ENCODE data around the gene SLC9A3. TPM values are rescaled to one million over a fixed set of nuclear protein-coding genes. Genes with fewer than 3 reads are reported as not detected.
"Not testable (repeated sequence)": the region's sequence is repeated elsewhere in the genome, so short reads cannot be mapped to it uniquely, and the experiment has no call there.

Gene SLC9A3
- polyA plus RNA-seq, 3 donors = 42.2 to 47.4 (median 42.9) TPM

DNA sequence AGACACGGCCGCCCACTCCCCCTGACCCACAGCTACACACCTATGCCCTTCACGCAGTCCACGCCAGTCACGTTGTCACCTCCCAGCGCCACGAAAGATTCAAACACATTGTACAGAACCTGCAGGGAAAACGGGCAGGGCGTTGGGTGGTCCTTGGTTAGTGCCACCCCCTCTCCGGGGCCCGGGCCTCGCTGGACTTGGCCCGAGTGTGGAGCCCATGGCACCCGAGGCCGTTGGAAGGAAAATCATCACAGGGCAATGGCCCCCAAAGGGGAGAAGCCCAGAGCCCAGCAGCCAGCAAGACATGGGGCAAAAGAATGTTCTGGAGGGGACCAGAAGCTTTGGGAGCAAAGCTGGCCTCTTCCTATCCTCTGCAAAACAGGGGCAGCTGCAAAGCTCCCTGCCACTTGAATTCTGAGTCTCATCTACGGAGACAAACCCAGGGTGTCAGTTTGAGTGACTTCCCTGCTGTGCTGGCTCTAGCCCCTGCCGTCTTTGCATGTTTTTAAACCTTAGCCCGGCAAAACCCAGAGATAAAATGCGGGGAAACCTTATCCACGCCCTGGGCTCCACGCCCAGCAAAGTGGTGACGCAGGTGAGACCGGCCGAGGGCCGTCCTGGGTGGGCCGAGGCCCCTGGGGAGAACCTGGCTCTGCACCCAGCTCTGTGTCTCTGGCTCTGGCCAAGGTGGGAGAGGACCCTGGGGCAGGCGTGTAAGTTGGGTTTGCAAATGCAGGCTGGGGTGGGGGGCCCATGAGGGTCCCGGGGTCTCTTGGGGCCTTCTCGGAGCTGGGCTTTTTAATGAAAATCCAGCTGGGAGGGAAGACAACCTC, 38.9 kb downstream of the SLC9A3 start:
- DNase-seq (ENCODE audit: extremely low read depth in 1 of 11, low read depth in 9 of 11, low spot score in 4 of 11) = no peak

DNA sequence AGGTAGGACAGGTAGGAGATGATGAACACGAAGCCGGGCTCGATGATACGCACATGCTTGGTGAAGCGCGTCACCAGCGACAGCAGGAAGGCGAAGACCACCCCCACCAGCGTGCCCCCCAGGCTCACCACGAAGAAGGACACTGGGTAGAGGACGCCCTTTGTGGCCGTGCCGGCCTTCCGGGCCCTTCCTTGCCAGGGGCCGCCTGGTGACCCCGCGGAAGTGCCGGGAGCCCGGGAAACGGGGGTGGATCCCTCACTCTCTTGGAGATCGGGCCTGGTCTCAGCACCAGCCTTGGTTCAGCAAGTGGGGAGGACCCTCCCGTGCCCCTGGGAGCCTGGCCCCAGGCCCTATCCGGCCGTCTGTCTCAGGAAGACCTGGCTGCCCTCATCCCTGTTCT, 39.7 kb downstream of the SLC9A3 start:
- DNase-seq (ENCODE audit: extremely low read depth in 1 of 11, low read depth in 9 of 11, low spot score in 4 of 11) = no peak

DNA sequence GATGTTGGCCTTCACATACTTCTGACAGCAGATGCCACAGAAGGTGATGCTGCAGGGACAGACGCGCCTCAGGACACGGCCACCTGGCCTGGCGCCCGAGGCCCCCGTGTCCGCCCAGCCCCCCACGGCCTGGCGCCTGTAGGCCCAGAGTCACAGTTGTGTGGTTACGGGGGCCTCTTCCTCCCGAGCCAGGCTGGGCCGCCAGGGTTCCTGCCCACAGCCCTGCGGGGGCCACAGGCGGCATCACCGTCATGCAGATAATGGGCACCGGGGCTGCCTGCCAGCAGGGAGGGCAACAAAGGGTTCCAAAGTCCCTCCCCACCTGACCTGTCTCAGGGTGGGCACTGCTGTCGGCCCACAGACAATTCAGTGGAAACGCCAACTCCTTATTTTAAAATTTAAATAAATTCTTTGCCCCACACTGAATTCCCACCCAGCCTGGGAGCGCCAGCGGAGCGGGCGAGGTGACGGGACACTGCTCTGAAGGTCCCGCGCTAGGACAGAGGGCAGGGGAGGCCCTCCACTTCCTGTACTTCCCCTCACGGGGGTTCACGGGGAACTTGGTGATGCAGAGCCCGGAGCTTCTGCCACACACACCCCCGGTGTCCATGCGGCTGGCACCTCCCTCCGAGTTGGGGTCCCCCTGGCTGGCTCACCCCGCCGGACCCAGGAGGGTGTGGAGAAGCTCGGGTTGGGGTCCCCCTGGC, 40.7 kb downstream of the SLC9A3 start:
- no peak for DNase-seq (ENCODE audit: extremely low read depth in 1 of 11, low read depth in 9 of 11, low spot score in 4 of 11)

DNA sequence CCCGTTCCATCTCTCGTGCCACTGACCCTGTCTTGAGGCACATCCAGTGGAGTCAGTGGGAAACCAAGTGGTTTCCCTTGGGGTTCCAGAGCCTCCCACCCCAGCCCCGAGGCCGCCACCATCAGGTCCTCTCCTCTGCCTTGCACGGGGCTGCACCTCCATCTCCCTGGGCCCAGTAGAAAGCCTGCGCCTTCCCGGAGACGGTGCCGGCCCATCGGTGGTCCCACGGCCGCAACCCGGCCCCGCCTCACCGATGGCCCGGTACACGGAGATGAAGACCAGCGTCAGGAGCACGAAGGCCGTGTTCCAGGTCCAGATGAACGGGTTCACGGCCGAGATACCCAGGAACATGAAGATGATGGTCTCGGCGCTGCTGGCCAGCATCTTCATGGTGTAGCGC, 41.2 kb downstream of the SLC9A3 start:
- DNase-seq (ENCODE audit: extremely low read depth in 1 of 11, low read depth in 9 of 11, low spot score in 4 of 11) = no peak

DNA sequence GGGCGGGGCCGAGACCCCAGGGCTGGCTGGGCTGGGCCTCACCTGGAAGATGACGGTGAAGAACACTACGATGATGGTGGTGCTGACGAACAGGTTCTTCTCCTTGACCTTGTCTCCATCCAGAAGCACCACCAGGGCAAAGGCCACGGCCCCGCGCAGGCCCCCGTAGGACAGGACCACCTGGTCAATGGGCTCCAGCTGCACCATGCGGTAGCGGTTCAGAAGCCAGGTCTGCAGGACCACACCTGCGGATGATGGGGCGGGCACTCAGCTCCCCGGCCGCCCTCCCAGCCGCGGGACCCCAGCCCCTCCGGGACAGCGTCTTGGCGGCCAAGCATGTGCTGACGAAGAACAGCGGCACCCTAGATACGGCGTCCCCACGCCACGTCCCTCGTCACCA, 41.7 kb downstream of the SLC9A3 start:
- no peak for DNase-seq (ENCODE audit: extremely low read depth in 1 of 11, low read depth in 9 of 11, low spot score in 4 of 11)

DNA sequence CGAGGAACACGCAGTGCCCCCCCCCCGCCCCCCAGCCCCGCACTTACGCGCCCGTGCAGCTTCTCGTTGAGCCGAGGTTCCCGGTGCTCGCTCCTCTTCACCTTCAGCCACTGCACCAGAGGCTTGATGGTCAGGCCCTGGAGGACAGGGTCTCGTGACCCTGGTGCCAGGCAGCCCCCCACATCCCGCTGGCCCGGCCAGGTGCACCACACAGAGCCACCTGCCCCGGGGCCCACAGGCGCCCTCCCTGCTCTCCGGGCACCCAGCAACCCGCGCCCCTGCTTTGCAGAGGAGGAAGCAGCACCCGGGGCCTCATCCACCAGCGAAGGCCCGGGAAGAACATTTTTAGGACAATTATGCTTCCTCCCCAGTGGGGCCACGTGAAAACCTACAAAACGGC, 42.2 kb downstream of the SLC9A3 start:
- no peak for DNase-seq (ENCODE audit: extremely low read depth in 1 of 11, low read depth in 9 of 11, low spot score in 4 of 11)

DNA sequence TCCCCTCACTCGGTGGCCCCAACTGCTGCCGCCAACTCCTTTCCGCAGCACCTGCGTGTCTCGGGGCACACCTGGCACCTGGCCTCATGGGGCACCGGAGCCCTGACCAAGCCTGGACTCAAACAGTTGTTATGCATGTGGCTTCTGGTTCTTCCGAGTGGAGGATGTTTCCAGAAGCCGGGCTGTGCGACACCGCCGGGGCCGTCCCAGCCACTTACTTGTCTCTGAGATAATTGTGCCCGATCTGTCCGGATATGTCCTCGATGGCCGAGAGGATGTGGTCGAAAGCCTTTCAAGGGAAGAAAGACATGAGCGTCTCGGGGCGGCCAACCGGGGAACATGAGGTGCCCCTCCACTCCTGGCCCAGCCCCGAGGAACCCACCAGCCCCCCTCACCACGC, 42.9 kb downstream of the SLC9A3 start:
- DNase-seq (ENCODE audit: extremely low read depth in 1 of 11, low read depth in 9 of 11, low spot score in 4 of 11) = no peak

DNA sequence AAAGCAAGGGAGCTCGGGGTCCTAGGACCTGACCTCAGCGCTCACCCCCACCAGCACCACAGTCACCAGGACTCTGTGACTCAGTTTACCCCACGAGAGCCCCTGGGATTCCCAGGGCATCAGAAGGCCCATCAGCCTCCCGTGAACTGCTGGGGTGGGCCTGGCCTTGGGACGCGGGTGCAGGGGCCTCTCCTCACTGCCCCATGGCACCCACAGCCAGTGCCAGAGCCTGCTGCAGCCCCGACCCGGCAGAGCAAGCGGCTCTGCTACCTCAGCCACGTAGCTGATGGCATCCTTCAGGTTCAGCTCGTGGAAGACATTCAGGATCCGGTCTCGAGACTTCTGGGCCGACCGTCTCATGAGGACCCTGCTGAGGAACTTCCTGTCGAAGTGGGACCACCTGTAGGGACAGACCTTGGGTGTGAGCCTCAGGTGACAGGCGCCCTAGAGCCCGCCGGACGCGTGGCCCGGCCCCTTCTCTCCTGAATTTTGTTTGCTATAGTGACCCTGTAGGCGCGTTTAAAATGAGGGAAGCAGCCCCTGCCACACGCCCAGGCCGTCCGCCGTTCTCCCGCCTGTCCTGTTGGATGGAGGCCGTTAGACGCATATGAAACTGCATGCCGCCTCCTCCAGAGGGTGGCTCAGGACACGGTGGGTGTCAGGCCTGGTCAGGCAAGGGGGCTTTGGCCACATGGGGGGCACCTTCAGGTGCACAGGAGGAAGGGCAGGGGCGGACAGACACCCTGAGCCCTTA, 44.5 kb downstream of the SLC9A3 start:
- no peak for DNase-seq (ENCODE audit: extremely low read depth in 1 of 11, low read depth in 9 of 11, low spot score in 4 of 11)

DNA sequence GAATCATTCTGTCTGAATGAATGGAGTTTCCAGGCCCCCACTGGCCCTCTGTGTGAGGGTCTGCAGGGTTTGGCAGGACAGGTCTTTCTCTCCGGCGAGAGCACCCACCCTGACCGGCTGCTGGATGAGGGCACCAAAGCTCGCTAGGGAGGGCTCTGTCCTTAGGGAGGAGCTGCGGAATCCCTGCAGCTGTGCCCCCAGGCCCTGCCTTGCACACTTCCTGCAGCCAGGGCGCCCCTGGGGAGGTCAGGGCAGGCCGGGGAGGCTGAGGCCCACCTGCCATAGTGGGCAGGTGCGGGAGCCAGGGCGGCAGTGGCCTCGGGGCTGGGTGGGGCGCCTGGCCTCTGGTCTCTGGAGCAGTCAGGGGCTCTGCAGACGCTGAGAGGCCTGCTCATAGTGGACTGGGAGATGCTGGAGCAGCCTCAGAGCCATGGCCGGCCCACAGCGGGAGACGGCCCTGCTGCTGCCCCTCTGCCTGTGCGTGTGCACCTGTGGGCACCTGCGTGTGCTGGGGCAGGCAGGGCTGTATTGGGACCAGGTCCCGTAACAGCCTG, 45.2 kb downstream of the SLC9A3 start:
- DNase-seq (ENCODE audit: extremely low read depth in 1 of 11, low read depth in 9 of 11, low spot score in 4 of 11) = no peak

DNA sequence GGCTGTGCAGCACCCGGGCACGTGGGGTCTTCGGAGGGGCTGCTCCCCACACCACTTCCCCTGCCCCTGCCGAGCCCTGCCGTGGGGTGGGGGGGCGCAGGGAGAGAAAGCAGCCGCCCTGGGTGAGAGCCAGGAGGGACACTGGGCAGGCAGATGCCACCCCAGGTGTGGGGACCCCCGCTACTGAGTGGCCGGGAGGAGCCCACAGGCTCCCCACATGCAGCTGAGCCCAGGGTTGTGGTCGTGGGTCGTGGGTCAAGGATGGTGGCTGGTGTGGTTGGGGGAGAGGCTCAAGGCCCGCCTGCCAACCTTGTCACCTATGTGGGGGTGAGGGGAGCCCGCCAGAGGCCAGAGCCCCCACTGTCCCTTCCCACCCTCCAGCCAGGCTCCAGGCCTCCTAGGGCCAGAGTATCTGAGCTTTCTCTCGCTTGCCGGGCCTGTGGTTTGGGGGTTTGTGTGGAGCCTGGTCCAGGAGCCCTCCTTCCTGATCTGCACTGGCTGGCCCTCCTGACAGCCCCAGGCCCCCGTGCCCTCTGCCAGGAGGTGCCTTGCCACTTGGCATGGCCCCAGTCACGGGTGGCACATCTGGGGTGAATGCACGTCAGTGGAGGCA, 45.8 kb downstream of the SLC9A3 start:
- DNase-seq (ENCODE audit: extremely low read depth in 1 of 11, low read depth in 9 of 11, low spot score in 4 of 11) = no peak

DNA sequence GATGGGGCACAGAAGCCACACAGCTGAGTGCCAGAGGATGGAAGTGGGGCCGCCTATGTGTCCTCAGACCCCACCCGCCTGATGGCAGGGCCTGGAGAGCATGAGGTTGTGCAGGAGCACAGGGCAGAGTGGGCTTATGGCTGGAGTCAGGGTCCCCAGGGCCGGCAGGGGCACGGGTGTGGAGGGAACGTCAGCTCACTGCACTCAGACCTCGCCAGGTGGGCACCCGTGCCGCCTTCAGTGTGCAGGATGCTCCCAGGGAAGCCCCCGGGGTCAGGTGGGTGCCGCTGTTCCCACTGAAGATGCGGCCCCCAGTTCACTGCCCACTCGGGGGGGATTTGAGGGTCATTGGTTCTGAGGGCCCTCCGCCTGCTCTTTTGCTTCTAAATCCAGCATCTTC, 46.4 kb downstream of the SLC9A3 start:
- DNase-seq (ENCODE audit: extremely low read depth in 1 of 11, low read depth in 9 of 11, low spot score in 4 of 11) = no peak

DNA sequence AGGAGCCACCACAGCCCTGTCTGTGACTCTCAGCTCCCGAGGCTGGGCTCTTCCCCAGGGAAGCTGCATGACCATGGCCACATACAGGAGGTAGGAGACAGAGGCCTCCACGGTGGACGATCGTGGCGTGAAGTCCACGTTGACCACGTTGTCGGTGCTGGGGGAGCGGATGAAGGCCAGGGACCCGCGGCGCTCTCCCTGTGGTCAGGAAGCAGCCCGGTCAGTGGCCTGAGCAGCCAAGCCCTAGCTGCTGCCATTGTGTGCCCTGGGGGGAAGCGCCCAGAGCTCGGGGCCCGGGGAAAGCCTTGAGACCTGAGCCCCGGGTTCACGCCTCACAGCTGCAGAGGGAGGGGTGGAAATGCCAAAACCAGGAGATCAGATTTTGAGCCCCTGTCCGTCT, 47.0 kb downstream of the SLC9A3 start:
- DNase-seq (ENCODE audit: extremely low read depth in 1 of 11, low read depth in 9 of 11, low spot score in 4 of 11) = no peak

DNA sequence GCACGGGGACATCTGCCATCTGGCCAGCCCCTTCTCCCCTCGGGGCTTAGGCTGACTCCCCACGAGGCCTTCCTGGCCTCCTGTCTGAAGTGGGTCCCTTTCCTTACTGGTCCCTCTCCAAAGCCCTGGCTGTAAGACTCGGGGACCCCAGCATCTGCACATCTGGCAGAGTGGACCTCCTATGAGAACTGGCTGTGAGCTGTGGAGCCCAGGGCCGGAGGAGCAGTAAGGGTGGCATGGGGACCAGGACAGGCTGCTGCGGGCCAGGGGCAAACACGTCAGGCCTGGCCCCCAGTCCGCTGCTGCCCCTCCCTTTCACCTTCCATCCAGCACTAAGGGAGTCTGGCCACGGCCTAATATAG, 47.5 kb downstream of the SLC9A3 start:
- no peak for DNase-seq (ENCODE audit: extremely low read depth in 1 of 11, low read depth in 9 of 11, low spot score in 4 of 11)

DNA sequence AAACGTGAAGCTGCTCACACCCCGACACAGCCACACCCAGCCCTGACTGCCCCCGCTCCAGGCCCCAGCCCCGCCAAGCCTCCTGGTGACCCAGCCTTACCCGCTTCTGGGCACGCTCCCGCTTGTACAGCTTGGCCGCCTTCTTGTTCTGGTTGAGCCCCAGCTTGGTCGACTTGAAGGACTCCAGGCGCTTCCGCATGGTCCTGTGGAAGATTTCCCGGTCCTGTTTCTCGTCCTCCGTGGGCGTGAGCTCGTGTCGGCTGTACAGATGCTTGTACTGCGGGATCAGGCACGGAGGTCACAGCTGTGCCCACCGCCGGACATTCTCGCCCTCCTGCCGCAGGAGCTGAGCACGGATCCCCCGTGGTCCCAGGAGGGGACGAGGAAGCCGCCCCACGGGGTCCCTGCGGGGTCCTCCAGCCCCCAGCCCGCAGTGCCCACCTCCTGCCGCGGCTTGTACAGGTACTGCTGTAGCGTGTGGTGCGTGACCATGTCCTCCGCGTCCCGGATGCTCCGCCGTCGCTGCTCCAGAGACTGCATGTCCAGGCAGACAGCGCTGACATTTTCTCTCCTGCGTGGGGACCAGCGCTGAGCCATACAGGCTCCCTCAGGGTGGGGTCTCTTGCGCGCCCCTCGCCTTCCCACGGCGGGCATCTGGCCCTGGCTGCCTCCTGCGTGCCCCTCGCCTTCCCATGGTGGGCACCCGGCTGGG, 48.0 kb downstream of the SLC9A3 start:
- no peak for DNase-seq (ENCODE audit: extremely low read depth in 1 of 11, low read depth in 9 of 11, low spot score in 4 of 11)

DNA sequence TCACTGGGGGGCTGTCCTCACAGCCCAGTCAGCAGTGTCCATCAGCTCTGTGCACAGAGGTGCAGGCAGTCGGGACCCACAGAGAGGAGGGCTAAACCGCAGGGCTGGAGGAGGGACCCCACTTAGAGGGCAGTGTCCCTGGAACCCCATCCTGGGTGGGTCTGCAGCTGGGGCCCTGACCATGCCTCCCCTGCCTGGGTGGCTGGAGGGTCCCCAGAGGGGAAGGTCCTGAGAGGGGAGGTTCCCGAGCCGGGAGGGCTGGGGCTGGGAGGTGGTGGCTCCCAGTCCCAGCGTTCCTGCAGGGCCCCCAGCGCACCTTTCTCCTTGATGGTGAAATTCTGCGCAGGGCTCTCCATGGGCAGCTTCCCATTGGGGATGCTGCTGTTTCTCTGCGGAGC, 48.5 kb downstream of the SLC9A3 start:
- no peak for DNase-seq (ENCODE audit: extremely low read depth in 1 of 11, low read depth in 9 of 11, low spot score in 4 of 11)

DNA sequence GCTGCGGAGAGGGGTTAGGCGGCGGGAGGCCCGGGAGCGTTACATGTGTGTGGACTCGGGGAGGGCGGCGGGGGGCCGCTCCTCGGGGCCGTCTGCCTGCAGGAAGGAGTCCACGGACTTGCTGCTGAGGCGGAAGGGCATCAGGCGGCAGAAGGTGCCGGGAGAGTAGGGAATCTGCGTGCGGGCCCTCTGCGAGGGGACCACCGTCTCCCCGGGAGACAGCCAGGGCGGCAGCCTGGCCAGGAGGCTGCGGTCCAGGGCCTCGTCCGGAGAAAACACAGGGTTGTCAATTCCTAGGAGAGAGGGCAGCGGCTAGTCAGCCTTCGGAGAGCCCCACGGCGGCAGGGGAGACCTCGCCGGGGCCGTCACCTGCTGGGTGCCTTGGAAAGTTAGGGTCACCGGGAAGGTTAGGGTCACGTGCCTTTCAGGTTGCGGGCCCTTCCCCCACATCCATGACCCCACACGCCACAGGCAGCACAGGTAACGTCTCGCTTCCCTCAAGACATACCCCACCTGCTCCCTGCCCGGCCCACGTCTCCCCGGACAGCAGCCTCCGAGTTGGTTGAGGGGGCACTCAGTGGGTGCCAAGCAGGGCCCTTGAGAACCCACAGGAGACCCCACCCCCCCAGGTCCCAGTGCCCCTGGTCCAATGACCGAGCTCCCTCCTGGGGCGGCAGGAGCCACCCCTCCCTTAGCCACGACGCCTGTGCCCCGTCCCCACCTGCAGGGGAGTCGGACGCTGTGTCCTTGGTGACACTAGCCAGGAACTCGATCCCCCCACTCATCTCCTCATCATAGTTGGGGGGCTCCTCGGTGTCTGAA, 49.2 kb downstream of the SLC9A3 start:
- DNase-seq (ENCODE audit: extremely low read depth in 1 of 11, low read depth in 9 of 11, low spot score in 4 of 11) = no peak

DNA sequence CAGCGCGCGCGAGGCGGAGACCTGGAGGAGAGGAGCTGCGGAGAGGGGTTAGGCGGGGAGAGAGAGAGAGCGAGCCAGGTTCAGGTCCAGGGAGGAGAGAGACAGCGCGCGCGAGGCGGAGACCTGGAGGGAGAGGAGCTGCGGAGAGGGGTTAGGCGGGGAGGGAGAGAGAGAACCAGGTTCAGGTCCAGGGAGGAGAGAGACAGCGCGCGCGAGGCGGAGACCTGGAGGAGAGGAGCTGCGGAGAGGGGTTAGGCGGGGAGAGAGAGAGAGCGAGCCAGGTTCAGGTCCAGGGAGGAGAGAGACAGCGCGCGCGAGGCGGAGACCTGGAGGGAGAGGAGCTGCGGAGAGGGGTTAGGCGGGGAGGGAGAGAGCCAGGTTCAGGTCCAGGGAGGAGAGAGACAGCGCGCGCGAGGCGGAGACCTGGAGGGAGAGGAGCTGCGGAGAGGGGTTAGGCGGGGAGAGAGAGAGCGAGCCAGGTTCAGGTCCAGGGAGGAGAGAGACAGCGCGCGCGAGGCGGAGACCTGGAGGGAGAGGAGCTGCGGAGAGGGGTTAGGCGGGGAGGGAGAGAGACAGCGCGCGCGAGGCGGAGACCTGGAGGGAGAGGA, 49.9 kb downstream of the SLC9A3 start:
- not testable (repeated sequence) for DNase-seq (ENCODE audit: extremely low read depth in 1 of 11, low read depth in 9 of 11, low spot score in 4 of 11)
